CD14-positive monocyte (primary cell): ENCODE data around the gene ABCB10. TPM values are rescaled to one million over a fixed set of nuclear protein-coding genes. Genes with fewer than 3 reads are reported as not detected.
A peak's percentile ranks its signal among the peaks of the same experiment; 100 is the strongest.

Experiments used
- DNase-seq, 3 donors: peaks; one replicate each; pipeline ENCODE4 v3.0.0-alpha.2; 2011 to 2022
- H2AFZ ChIP-seq: 2 replicates; pipeline ENCODE4 v1.6.0; 2012; ENCODE audit warnings: mild to moderate bottlenecking, low read depth, low read length, inconsistent platforms; ENCODE audit not compliant: insufficient read depth, poor library complexity, severe bottlenecking
- H3K27ac ChIP-seq, 2 donors: 1 replicate in 1 of 2; 2 replicates in 1 of 2; pipeline ENCODE4 v1.5.1; 2012 to 2013; ENCODE audit warnings: low read length in 2 of 2, control low read depth in 1 of 2, inconsistent platforms in 1 of 2, low read depth in 1 of 2, mild to moderate bottlenecking in 1 of 2
- H3K27me3 ChIP-seq, 2 donors: one replicate each; pipeline versions ENCODE4 v1.6.0 to v1.6.1; 2011 to 2013; ENCODE audit warnings: low read length in 2 of 2; ENCODE audit not compliant: control insufficient read depth in 2 of 2, insufficient read depth in 2 of 2
- H3K36me3 ChIP-seq, 2 donors: replicated peaks in 1 of 2; 1 replicate in 1 of 2; 2 replicates in 1 of 2; pipeline versions ENCODE4 v1.5.1 to v1.6.1; 2012 to 2013; ENCODE audit warnings: low read length in 2 of 2, control low read depth in 1 of 2, inconsistent platforms in 1 of 2, mild to moderate bottlenecking in 1 of 2; ENCODE audit not compliant: insufficient read depth in 2 of 2, control insufficient read depth in 1 of 2
- H3K4me1 ChIP-seq, 2 donors: 1 replicate in 1 of 2; 2 replicates in 1 of 2; pipeline versions ENCODE4 v1.5.1 to v1.6.1; 2012 to 2013; ENCODE audit warnings: low read length in 2 of 2, control low read depth in 1 of 2, inconsistent platforms in 1 of 2, mild to moderate bottlenecking in 1 of 2, moderate library complexity in 1 of 2; ENCODE audit not compliant: insufficient read depth in 2 of 2, control insufficient read depth in 1 of 2
- H3K4me2 ChIP-seq: replicated peaks from 2 replicates; pipeline ENCODE3; 2012; ENCODE audit warnings: low read length, moderate library complexity, mild to moderate bottlenecking; ENCODE audit not compliant: poor library complexity, severe bottlenecking; ENCODE audit errors: extremely low read depth
- H3K4me3 ChIP-seq, 3 experiments: fragments of 200-600 bp in 1 of 3; sonication (generic) in 1 of 3; replicated peaks in 1 of 3; 1 replicate in 2 of 3; 2 replicates in 1 of 3; pipeline ENCODE4 v1.5.1; 2011 to 2013; ENCODE audit warnings: low read length in 3 of 3, mild to moderate bottlenecking in 3 of 3, control low read depth in 2 of 3, low read depth in 2 of 3, inconsistent platforms in 1 of 3, moderate library complexity in 1 of 3
- H3K79me2 ChIP-seq: 2 replicates; pipeline ENCODE4 v1.6.0; 2012; ENCODE audit warnings: mild to moderate bottlenecking, control low read depth, inconsistent platforms, low read length, moderate library complexity; ENCODE audit not compliant: insufficient read depth
- H3K9ac ChIP-seq: 2 replicates; pipeline ENCODE4 v1.6.0; 2017; ENCODE audit warnings: low read length, mild to moderate bottlenecking; ENCODE audit not compliant: insufficient read depth, poor library complexity, severe bottlenecking
- H3K9me3 ChIP-seq, 2 donors: replicated peaks in 1 of 2; 1 replicate in 1 of 2; 2 replicates in 1 of 2; pipeline versions ENCODE4 v1.5.1 to v1.6.1; 2012 to 2013; ENCODE audit warnings: low read length in 2 of 2, control low read depth in 1 of 2; ENCODE audit not compliant: control insufficient read depth in 1 of 2, insufficient read depth in 1 of 2
- H4K20me1 ChIP-seq: 2 replicates; pipeline ENCODE4 v1.6.0; 2012; ENCODE audit warnings: mild to moderate bottlenecking, low read length, control low read depth, moderate library complexity; ENCODE audit not compliant: insufficient read depth
- H3K27ac Mint-ChIP-seq, 7 donors: one replicate each; pipeline ENCODE4 v1.8.0; 2020; ENCODE audit warnings: mild to moderate bottlenecking in 7 of 7, mixed read lengths in 7 of 7, moderate library complexity in 6 of 7, inconsistent platforms in 2 of 7
- H3K27me3 Mint-ChIP-seq, 3 donors: one replicate each; pipeline ENCODE4 v1.8.0; 2021 to 2022; ENCODE audit warnings: low read depth in 3 of 3, mild to moderate bottlenecking in 3 of 3, mixed read lengths in 3 of 3, moderate library complexity in 3 of 3, inconsistent platforms in 1 of 3
- H3K36me3 Mint-ChIP-seq, 2 donors: one replicate each; pipeline ENCODE4 v1.8.0; 2020; ENCODE audit warnings: mixed read lengths in 2 of 2, inconsistent platforms in 1 of 2, mild to moderate bottlenecking in 1 of 2
- H3K4me1 Mint-ChIP-seq: one replicate; pipeline ENCODE4 v1.8.0; 2020; ENCODE audit warnings: mild to moderate bottlenecking, mixed read lengths
- H3K4me3 Mint-ChIP-seq, 2 donors: one replicate each; pipeline ENCODE4 v1.8.0; 2020; ENCODE audit warnings: mild to moderate bottlenecking in 2 of 2, mixed read lengths in 2 of 2, moderate library complexity in 1 of 2
- H3K9me3 Mint-ChIP-seq, 7 donors: one replicate each; pipeline ENCODE4 v1.8.0; 2020 to 2022; ENCODE audit warnings: mixed read lengths in 7 of 7, mild to moderate bottlenecking in 6 of 7, moderate library complexity in 6 of 7, inconsistent platforms in 2 of 7
- WGBS: methylation state at CpG from one replicate; pipeline ENCODE4 v1.1.5; 2013; ENCODE audit warnings: missing lambda C conversion rate; ENCODE audit not compliant: insufficient coverage; 5-methylcytosine and 5-hydroxymethylcytosine counted together
- intact Hi-C, 2 donors: fragments of 100-400 bp; cut with micrococcal nuclease; formaldehyde crosslinking; loops; one replicate each; pipeline versions ENCODE4 v1.15.0 to v1.15.1; 2023
- polyA plus RNA-seq, 3 donors: library from polyadenylated mRNA; depleted of rRNA in 1 of 3; unstranded in 2 of 3; stranded (reverse) in 1 of 3; fragments of 300-500 nt in 2 of 3; fragments of >200 nt in 1 of 3; fragmentation: Illumina TruSeq in 2 of 3; gene quantifications; 1 replicate in 2 of 3; 2 replicates in 1 of 3; pipeline ENCODE4 v1.2.3, GENCODE V29; 2012 to 2021
- TF ChIP-seq, protein P1 (sequence below): fragments of 200-600 bp; IDR thresholded peaks from one replicate; pipeline ENCODE4 v1.8.0; 2022; ENCODE audit warnings: antibody characterized with exemption, mild to moderate bottlenecking

The ABCB10 gene
- polyA plus RNA-seq, 3 donors: 5.4 to 12.9 (median 11.4) TPM

DNA sequence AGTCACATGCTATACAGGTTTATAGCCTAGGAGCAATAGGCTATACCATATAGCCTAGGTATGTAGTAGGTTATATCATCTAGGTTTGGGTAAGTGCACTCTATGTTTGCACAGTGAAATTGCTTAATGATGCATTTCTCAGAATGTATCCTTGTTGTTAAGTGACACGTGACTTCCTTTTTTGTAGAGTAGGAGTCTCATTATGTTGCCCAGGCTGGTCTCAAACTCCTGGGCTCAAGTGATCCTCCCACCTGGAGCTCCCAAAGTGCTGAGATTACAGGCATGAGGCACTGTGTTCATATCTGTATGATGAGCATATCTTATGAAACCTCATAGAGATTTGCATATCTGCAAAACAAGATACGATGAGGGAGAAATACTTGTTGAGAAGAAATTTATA lies 13.8 kb upstream of the ABCB10 start:
- Histone ChIP-seq H3K27me3 (no peaks in the 10 kb centered on the region), H4K20me1 (no peaks in the 10 kb centered on the region), H3K4me2 (no peak overlapping the region), H3K36me3 (no peaks in the 10 kb centered on the region), H3K27ac (no peak overlapping the region), H2AFZ (peak overlapping the region; percentile 15), H3K4me1 (peaks cover 7 to 9% of the 10 kb centered on the region in 2 donors), H3K9me3 (no peaks in the 10 kb centered on the region), H3K79me2 (no peaks in the 10 kb centered on the region), H3K4me3 (no peak overlapping the region), H3K9ac (no peak overlapping the region)
- no peak overlapping the region for H3K4me3 Mint-ChIP-seq
- peak overlapping the region in 1 of 7 donors; percentile 40 for H3K27ac Mint-ChIP-seq
- intact Hi-C loops: no loop called here
- peaks cover 0 to 3% (median 2%) of the 10 kb centered on the region in 3 donors for H3K27me3 Mint-ChIP-seq
- H3K4me1 Mint-ChIP-seq: peaks cover 10% of the 10 kb centered on the region
- H3K36me3 Mint-ChIP-seq: no peaks in the 10 kb centered on the region
- H3K9me3 Mint-ChIP-seq: no peaks in the 10 kb centered on the region
- TF ChIP-seq, protein P1, sequence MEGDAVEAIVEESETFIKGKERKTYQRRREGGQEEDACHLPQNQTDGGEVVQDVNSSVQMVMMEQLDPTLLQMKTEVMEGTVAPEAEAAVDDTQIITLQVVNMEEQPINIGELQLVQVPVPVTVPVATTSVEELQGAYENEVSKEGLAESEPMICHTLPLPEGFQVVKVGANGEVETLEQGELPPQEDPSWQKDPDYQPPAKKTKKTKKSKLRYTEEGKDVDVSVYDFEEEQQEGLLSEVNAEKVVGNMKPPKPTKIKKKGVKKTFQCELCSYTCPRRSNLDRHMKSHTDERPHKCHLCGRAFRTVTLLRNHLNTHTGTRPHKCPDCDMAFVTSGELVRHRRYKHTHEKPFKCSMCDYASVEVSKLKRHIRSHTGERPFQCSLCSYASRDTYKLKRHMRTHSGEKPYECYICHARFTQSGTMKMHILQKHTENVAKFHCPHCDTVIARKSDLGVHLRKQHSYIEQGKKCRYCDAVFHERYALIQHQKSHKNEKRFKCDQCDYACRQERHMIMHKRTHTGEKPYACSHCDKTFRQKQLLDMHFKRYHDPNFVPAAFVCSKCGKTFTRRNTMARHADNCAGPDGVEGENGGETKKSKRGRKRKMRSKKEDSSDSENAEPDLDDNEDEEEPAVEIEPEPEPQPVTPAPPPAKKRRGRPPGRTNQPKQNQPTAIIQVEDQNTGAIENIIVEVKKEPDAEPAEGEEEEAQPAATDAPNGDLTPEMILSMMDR: no peak
- DNase-seq: peak in 2 of 3 donors; percentile 10 to 12
- WGBS: no CpG with 5 or more reads among the region's 2 CpGs

DNA sequence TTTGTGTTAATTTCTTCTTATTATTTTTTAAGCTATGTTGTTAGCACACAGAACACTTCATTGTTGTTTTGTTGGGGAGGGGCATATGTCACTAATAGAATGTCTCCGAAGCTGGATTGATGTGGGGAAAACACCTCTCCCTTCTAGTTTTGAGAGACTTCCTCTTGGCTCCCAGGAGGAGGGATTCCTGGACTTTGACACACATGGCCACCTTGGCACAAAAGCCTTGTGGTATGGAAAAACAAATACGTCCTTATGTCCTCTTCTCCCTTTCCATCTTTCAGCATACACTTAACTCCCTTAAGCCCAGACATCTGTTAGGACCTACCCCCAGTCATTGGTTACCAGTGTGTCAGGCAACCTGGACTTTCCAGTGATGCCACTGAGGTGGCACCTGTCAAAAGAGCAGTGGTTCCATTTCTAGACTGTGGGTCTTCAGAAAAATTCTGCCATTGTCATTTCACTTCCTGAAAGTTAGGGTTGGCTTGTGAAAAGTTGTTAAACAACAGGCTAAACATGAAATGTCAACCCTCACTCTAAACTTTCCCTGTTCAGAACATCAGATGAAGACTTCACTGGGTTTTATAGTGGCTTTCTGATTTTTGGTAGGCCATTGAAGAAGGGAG lies 12.5 kb upstream of the ABCB10 start:
- H3K4me3 ChIP-seq: no peak overlapping the region
- no peak overlapping the region for H3K27ac ChIP-seq

More for the DNA sequence above, 12.5 kb upstream of the ABCB10 start:
- H3K4me1 ChIP-seq: peaks cover 10 to 13% of the 10 kb centered on the region in 2 donors
- H4K20me1 ChIP-seq: no peaks in the 10 kb centered on the region
- no peaks in the 10 kb centered on the region for H3K9me3 ChIP-seq
- H3K79me2 ChIP-seq: no peaks in the 10 kb centered on the region
- no peaks in the 10 kb centered on the region for H3K27me3 ChIP-seq
- H3K36me3 ChIP-seq: no peaks in the 10 kb centered on the region
- peaks cover 16% of the 10 kb centered on the region for H3K4me1 Mint-ChIP-seq
- H3K9me3 Mint-ChIP-seq: no peaks in the 10 kb centered on the region
- H3K9ac ChIP-seq: no peak overlapping the region
- no CpG with 5 or more reads among the region's 2 CpGs for WGBS
- no peak overlapping the region for H3K4me2 ChIP-seq
- DNase-seq: no peak
- intact Hi-C loops: no loop called here
- H3K4me3 Mint-ChIP-seq: no peak overlapping the region
- H3K27ac Mint-ChIP-seq: no peak overlapping the region
- H2AFZ ChIP-seq: peak overlapping the region; percentile 1
- H3K36me3 Mint-ChIP-seq: no peaks in the 10 kb centered on the region
- TF ChIP-seq, protein P1: no peak
- H3K27me3 Mint-ChIP-seq: peaks cover 0 to 3% (median 0%) of the 10 kb centered on the region in 3 donors
